Measurements from ENCODE around the gene MRPS2.

The MRPS2 gene

GRCh38 chr9:135550344-135550918, 49.9 kb downstream of the MRPS2 start:
- no peak for DNase-seq (ENCODE audit: insufficient read length)
- FAIRE-seq: no peak
- TF ChIP-seq POLR2A (IDR thresholded peaks at IDR 0.05; ENCODE audit: low read depth, low read length) (no peak), TAF1 (IDR thresholded peaks at IDR 0.05; ENCODE audit: borderline replicate concordance, low read depth, low read length) (no peak), POLR2AphosphoS5 (IDR thresholded peaks at IDR 0.05; ENCODE audit: low read depth, low read length) (no peak)

- TF ChIP-seq POLR2AphosphoS5 (IDR thresholded peaks at IDR 0.05; ENCODE audit: low read depth, low read length) (no peak), TAF1 (IDR thresholded peaks at IDR 0.05; ENCODE audit: borderline replicate concordance, low read depth, low read length) (no peak), POLR2A (IDR thresholded peaks at IDR 0.05; ENCODE audit: low read depth, low read length) (no peak)
- DNase-seq (ENCODE audit: insufficient read length) (no peak), FAIRE-seq (no peak)
These were observed 50.5 kb downstream of the MRPS2 start for GRCh38 chr9:135551031-135551430.

- TF ChIP-seq POLR2AphosphoS5 (IDR thresholded peaks at IDR 0.05; ENCODE audit: low read depth, low read length): no peak
- no peak for TF ChIP-seq TAF1 (IDR thresholded peaks at IDR 0.05; ENCODE audit: borderline replicate concordance, low read depth, low read length)
- no peak for TF ChIP-seq POLR2A (IDR thresholded peaks at IDR 0.05; ENCODE audit: low read depth, low read length)
- no peak for DNase-seq (ENCODE audit: insufficient read length)
- FAIRE-seq: no peak
These were observed 51.0 kb downstream of the MRPS2 start for GRCh38 chr9:135551456-135551855.

GRCh38 chr9:135552021-135552697, 51.7 kb downstream of the MRPS2 start:
- no peak for FAIRE-seq
- TF ChIP-seq TAF1 (IDR thresholded peaks at IDR 0.05; ENCODE audit: borderline replicate concordance, low read depth, low read length): no peak
- no peak for DNase-seq (ENCODE audit: insufficient read length)

- DNase-seq (ENCODE audit: insufficient read length) (no peak), FAIRE-seq (no peak)
- TF ChIP-seq POLR2AphosphoS5 (IDR thresholded peaks at IDR 0.05; ENCODE audit: low read depth, low read length) (no peak), TAF1 (IDR thresholded peaks at IDR 0.05; ENCODE audit: borderline replicate concordance, low read depth, low read length) (no peak), POLR2A (IDR thresholded peaks at IDR 0.05; ENCODE audit: low read depth, low read length) (no peak)
These were observed 52.3 kb downstream of the MRPS2 start for GRCh38 chr9:135552698-135553171.
